ENCODE results near the gene NEK5.

NEK5 gene

GRCh38 chr13:51988988-51989618 is 139.8 kb downstream of the NEK5 start:
- DNase-seq (ENCODE audit: low read depth, low spot score) = no peak

All from iPS DF 19.7 (cell line).